ENCODE results near the gene TMEM167B. TPM values are rescaled to one million over a fixed set of nuclear protein-coding genes. Genes with fewer than 3 reads are reported as not detected.

The TMEM167B gene
- total and polyA plus RNA-seq, 2 of the 8 experiments (the other 6 are each of a cell fraction or from before 2014, with no cell fraction given) = 3.6 to 14.8 TPM

DNA sequence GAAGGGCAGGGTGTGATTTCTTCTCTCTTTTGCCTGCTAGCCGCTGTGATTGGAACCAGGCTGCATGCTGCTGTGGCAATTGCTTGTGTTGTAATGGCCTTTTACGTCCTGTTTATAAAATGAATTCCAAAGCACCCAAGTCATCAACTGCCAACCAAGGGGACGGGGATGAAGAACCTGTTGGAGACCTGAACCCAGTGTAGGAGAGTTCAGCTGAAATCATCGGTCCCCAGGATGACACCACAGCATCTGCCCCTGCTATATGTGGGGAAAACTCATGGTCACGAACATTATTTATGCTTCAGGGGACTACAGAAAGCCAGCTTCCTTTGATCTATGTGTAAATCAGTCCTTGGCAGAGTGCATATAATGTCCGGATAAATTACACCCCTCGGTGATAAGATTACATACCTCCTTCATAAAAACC, 3.8 kb downstream of the TMEM167B start (continued):
- TF ChIP-seq, protein P1, sequence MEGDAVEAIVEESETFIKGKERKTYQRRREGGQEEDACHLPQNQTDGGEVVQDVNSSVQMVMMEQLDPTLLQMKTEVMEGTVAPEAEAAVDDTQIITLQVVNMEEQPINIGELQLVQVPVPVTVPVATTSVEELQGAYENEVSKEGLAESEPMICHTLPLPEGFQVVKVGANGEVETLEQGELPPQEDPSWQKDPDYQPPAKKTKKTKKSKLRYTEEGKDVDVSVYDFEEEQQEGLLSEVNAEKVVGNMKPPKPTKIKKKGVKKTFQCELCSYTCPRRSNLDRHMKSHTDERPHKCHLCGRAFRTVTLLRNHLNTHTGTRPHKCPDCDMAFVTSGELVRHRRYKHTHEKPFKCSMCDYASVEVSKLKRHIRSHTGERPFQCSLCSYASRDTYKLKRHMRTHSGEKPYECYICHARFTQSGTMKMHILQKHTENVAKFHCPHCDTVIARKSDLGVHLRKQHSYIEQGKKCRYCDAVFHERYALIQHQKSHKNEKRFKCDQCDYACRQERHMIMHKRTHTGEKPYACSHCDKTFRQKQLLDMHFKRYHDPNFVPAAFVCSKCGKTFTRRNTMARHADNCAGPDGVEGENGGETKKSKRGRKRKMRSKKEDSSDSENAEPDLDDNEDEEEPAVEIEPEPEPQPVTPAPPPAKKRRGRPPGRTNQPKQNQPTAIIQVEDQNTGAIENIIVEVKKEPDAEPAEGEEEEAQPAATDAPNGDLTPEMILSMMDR (IDR thresholded peaks at IDR 0.05; ENCODE audit: control extremely low read depth in 1 of 3, insufficient read depth in 1 of 3, low read depth in 1 of 3, low read length in 3 of 3) = no peak
- TF ChIP-seq POLR2AphosphoS5 (IDR thresholded peaks at IDR 0.05; ENCODE audit: low read depth, low read length) (no peak), SIX5 (IDR thresholded peaks at IDR 0.05; ENCODE audit: low read depth, low read length) (no peak), GABPA (IDR thresholded peaks at IDR 0.05; ENCODE audit: borderline replicate concordance, insufficient read depth, low read length) (no peak), POU5F1 (IDR thresholded peaks at IDR 0.05; ENCODE audit: low read depth, low read length) (no peak), FOSL1 (IDR thresholded peaks at IDR 0.05; ENCODE audit: insufficient read depth, low read depth, low read length) (no peak), YY1 (IDR thresholded peaks at IDR 0.05; ENCODE audit: low read depth, low read length) (no peak), SIRT6 (IDR thresholded peaks at IDR 0.05; ENCODE audit: low read length) (no peak)

Data from H1 (cell line).